Neural cell (in vitro differentiated cells): ENCODE measurements around the gene GNAT2. TPM values are rescaled to one million over a fixed set of nuclear protein-coding genes. Genes with fewer than 3 reads are reported as not detected.

Experiments
- H2AFZ ChIP-seq: fragments of 200-600, 300-800 bp; sonication (generic), shearing (Covaris generic); 2 replicates; pipeline ENCODE4 v1.6.0; 2014; ENCODE audit warnings: low read depth, mild to moderate bottlenecking, antibody characterized with exemption, low read length, moderate library complexity
- H3F3A ChIP-seq: fragments of 200-600 bp; shearing (Covaris generic); 2 replicates; pipeline ENCODE4 v1.6.1; 2016; ENCODE audit warnings: mild to moderate bottlenecking, moderate library complexity, mixed read lengths, antibody characterized with exemption, low read length; ENCODE audit not compliant: insufficient read depth, poor library complexity, severe bottlenecking
- H3K27ac ChIP-seq: fragments of 200-600, 300-800 bp; sonication (generic), shearing (Covaris generic); 2 replicates; pipeline ENCODE4 v1.5.1; 2014; ENCODE audit warnings: mild to moderate bottlenecking, low read length, moderate library complexity
- H3K27me3 ChIP-seq: fragments of 300-800, 200-600 bp; sonication (generic), shearing (Covaris generic); 2 replicates; pipeline ENCODE4 v1.6.0; 2014; ENCODE audit warnings: mild to moderate bottlenecking, low read depth, low read length, moderate library complexity; ENCODE audit not compliant: insufficient read depth
- H3K36me3 ChIP-seq: fragments of 300-800, 200-600 bp; sonication (generic), shearing (Covaris generic); 2 replicates; pipeline ENCODE4 v1.5.1; 2014; ENCODE audit warnings: mild to moderate bottlenecking, antibody characterized with exemption, low read length, moderate library complexity; ENCODE audit not compliant: insufficient read depth
- H3K4me2 ChIP-seq: fragments of 300-800, 200-600 bp; sonication (generic), shearing (Covaris generic); 2 replicates; pipeline ENCODE4 v1.6.0; 2014; ENCODE audit warnings: mild to moderate bottlenecking, low read length
- H3K4me3 ChIP-seq: fragments of 300-800, 200-600 bp; sonication (generic), shearing (Covaris generic); 2 replicates; pipeline ENCODE4 v1.5.1; 2014; ENCODE audit warnings: mild to moderate bottlenecking, low read length, moderate library complexity
- H3K79me2 ChIP-seq: fragments of 200-600 bp; shearing (Covaris generic); replicated peaks from 2 replicates; pipeline ENCODE4 v1.6.0; 2014; ENCODE audit warnings: mild to moderate bottlenecking, low read length, moderate library complexity; ENCODE audit not compliant: insufficient read depth
- H3K9ac ChIP-seq: fragments of 300-800, 200-600 bp; sonication (generic), shearing (Covaris generic); 2 replicates; pipeline ENCODE4 v1.6.1; 2016; ENCODE audit warnings: mild to moderate bottlenecking, low read length, mixed read lengths
- H3K9me2 ChIP-seq: fragments of 200-600 bp; shearing (Covaris generic); 2 replicates; pipeline ENCODE4 v1.6.1; 2016; ENCODE audit warnings: mild to moderate bottlenecking, low read length, mixed read lengths; ENCODE audit not compliant: insufficient read depth
- H3K9me3 ChIP-seq: fragments of 200-600, 300-800 bp; sonication (generic), shearing (Covaris generic); 2 replicates; pipeline ENCODE4 v1.6.1; 2016; ENCODE audit warnings: mild to moderate bottlenecking, mixed run types, low read length, moderate library complexity, mixed read lengths
- H4K20me1 ChIP-seq: fragments of 200-600 bp; shearing (Covaris generic); 2 replicates; pipeline ENCODE4 v1.6.1; 2016; ENCODE audit warnings: mild to moderate bottlenecking, mixed run types; ENCODE audit not compliant: insufficient read depth
- EP300 ChIP-seq: fragments of 450-650 bp; conservative IDR thresholded peaks from 2 replicates; pipeline ENCODE4 v1.6.1; 2014; ENCODE audit warnings: antibody characterized with exemption, mild to moderate bottlenecking, moderate library complexity; ENCODE audit not compliant: poor library complexity, severe bottlenecking
- EZH2 ChIP-seq: fragments of 200-600, 300-800 bp; shearing (Covaris generic), sonication (generic); IDR thresholded peaks from 2 replicates; pipeline ENCODE4 v1.6.1; 2014; ENCODE audit warnings: antibody characterized with exemption, low read length, borderline replicate concordance, mild to moderate bottlenecking; ENCODE audit not compliant: insufficient read depth, poor library complexity, severe bottlenecking
- MXI1 ChIP-seq: fragments of 450-650 bp; conservative IDR thresholded peaks from 2 replicates; pipeline ENCODE4 v1.6.1; 2014; ENCODE audit warnings: antibody characterized with exemption, mild to moderate bottlenecking; ENCODE audit not compliant: poor library complexity, severe bottlenecking
- POLR2AphosphoS5 ChIP-seq: IDR thresholded peaks from 2 replicates; pipeline ENCODE4 v1.6.1; 2012
- RAD21 ChIP-seq: fragments of 450-650 bp; conservative IDR thresholded peaks from 2 replicates; pipeline ENCODE4 v1.6.1; 2014; ENCODE audit warnings: antibody characterized with exemption, mild to moderate bottlenecking, moderate library complexity
- SMC3 ChIP-seq: fragments of 450-650 bp; conservative IDR thresholded peaks from 2 replicates; pipeline ENCODE4 v1.6.1; 2014; ENCODE audit warnings: antibody characterized with exemption, mild to moderate bottlenecking, moderate library complexity; ENCODE audit not compliant: poor library complexity
- TAF1 ChIP-seq: IDR thresholded peaks from 2 replicates; pipeline ENCODE4 v1.6.1; 2012; ENCODE audit warnings: low read depth
- polyA plus RNA-seq: library from polyadenylated mRNA; depleted of rRNA; stranded (reverse); fragments of >200 nt; gene quantifications from 2 replicates; pipeline ENCODE4 v1.2.3, GENCODE V29; 2014
- TF ChIP-seq, protein P1 (sequence below): IDR thresholded peaks from 2 replicates; pipeline ENCODE4 v1.6.1; 2012; ENCODE audit warnings: borderline replicate concordance
- TF ChIP-seq, protein P2 (sequence below): fragments of 450-650 bp; IDR thresholded peaks from 2 replicates; pipeline ENCODE4 v1.5.1; 2014; ENCODE audit warnings: antibody characterized with exemption, mild to moderate bottlenecking, moderate library complexity; ENCODE audit not compliant: poor library complexity, severe bottlenecking

The GNAT2 gene
- polyA plus RNA-seq, 1 donor from 2014 or later = 1.5 TPM

DNA sequence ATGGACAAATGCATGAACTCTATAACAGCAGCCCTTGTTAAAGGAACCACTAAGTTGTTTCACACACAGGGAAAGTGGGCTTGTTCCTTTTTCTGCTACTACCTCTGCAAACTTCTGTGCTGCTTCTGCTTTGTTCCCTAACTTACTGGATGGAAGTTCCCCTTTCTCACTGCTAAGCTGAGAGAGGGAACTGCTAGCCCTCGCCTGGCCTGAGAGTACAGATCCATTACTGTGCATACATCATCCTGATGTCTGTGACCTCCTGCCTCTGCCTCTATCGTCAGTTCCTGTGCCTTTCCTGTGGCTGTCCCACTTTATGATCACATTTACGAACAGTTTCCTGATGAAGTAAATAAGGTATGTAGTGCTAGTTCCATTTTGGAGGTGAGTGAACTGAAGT is 3.5 kb downstream of the GNAT2 start:
- no peak overlapping the region for H3K4me2 ChIP-seq
- H3K36me3 ChIP-seq = no peaks in the 10 kb centered on the region
- no peaks in the 10 kb centered on the region for H4K20me1 ChIP-seq
- no peak overlapping the region for H3K4me3 ChIP-seq
- TF ChIP-seq TAF1 = no peak
- TF ChIP-seq, protein P1, sequence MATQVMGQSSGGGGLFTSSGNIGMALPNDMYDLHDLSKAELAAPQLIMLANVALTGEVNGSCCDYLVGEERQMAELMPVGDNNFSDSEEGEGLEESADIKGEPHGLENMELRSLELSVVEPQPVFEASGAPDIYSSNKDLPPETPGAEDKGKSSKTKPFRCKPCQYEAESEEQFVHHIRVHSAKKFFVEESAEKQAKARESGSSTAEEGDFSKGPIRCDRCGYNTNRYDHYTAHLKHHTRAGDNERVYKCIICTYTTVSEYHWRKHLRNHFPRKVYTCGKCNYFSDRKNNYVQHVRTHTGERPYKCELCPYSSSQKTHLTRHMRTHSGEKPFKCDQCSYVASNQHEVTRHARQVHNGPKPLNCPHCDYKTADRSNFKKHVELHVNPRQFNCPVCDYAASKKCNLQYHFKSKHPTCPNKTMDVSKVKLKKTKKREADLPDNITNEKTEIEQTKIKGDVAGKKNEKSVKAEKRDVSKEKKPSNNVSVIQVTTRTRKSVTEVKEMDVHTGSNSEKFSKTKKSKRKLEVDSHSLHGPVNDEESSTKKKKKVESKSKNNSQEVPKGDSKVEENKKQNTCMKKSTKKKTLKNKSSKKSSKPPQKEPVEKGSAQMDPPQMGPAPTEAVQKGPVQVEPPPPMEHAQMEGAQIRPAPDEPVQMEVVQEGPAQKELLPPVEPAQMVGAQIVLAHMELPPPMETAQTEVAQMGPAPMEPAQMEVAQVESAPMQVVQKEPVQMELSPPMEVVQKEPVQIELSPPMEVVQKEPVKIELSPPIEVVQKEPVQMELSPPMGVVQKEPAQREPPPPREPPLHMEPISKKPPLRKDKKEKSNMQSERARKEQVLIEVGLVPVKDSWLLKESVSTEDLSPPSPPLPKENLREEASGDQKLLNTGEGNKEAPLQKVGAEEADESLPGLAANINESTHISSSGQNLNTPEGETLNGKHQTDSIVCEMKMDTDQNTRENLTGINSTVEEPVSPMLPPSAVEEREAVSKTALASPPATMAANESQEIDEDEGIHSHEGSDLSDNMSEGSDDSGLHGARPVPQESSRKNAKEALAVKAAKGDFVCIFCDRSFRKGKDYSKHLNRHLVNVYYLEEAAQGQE = no peak
- no peak for TF ChIP-seq EP300
- TF ChIP-seq, protein P2, sequence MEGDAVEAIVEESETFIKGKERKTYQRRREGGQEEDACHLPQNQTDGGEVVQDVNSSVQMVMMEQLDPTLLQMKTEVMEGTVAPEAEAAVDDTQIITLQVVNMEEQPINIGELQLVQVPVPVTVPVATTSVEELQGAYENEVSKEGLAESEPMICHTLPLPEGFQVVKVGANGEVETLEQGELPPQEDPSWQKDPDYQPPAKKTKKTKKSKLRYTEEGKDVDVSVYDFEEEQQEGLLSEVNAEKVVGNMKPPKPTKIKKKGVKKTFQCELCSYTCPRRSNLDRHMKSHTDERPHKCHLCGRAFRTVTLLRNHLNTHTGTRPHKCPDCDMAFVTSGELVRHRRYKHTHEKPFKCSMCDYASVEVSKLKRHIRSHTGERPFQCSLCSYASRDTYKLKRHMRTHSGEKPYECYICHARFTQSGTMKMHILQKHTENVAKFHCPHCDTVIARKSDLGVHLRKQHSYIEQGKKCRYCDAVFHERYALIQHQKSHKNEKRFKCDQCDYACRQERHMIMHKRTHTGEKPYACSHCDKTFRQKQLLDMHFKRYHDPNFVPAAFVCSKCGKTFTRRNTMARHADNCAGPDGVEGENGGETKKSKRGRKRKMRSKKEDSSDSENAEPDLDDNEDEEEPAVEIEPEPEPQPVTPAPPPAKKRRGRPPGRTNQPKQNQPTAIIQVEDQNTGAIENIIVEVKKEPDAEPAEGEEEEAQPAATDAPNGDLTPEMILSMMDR = no peak
- TF ChIP-seq SMC3 = no peak
- no peak for TF ChIP-seq RAD21
- no peak for TF ChIP-seq POLR2AphosphoS5
- TF ChIP-seq MXI1 = no peak
- TF ChIP-seq EZH2 = no peak
- H3K9ac ChIP-seq = no peak overlapping the region
- H3K27me3 ChIP-seq = no peaks in the 10 kb centered on the region
- H3K9me2 ChIP-seq = no peaks in the 10 kb centered on the region
- no peaks in the 10 kb centered on the region for H3K9me3 ChIP-seq
- H3K79me2 ChIP-seq = peaks cover 6% of the 10 kb centered on the region
- no peaks in the 10 kb centered on the region for H3F3A ChIP-seq
- H2AFZ ChIP-seq = no peak overlapping the region
- no peak overlapping the region for H3K27ac ChIP-seq

DNA sequence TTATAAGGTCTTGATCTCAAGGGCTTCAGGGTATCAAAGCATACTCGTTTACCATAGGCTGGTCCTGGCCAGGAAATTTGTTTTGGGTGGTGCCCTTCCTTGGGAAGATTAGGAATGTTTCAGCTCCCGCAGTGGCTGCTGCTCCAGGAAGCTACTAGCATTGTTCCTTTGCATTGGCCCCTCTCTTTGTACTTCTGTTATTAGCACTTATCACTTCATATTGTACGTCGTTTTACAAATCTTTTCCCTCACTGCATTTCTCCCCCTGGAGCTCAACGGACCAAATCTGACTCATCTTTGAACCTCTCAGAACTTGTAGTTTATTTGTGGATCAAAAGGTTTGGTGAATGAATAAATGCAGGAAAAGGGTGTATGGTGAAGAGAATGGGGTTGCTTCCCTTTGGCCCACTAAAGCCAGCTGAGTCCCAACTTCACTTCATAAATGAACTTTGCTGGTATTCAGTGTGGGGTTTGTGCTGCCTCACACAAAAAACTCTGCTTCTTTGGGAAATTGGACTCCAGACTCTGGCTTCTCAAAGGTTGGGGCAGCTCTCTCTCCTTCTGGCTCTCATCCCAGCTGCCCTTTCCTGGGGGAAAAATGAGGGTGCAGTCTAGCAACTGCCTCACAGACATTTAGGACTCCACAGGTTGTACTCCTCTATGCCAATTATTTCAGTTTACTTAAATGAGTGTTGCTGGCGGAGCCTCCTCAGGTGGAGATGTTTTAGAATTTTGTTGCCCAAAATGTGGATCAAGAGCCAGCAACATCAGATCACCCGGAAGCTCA is 5.9 kb downstream of the GNAT2 start:
- TF ChIP-seq RAD21 = no peak
- no peak for TF ChIP-seq MXI1
- no peak for TF ChIP-seq TAF1
- no peak for TF ChIP-seq EP300
- TF ChIP-seq, protein P2 = no peak
- no peak for TF ChIP-seq SMC3
- TF ChIP-seq, protein P1 = no peak
- no peak for TF ChIP-seq EZH2
- TF ChIP-seq POLR2AphosphoS5 = no peak
- H3K4me2 ChIP-seq = no peak overlapping the region

More for the DNA sequence above, 5.9 kb downstream of the GNAT2 start:
- Histone ChIP-seq H3K27ac (no peak overlapping the region), H3K4me3 (no peak overlapping the region), H3K9ac (no peak overlapping the region), H3K79me2 (no peaks in the 10 kb centered on the region), H4K20me1 (no peaks in the 10 kb centered on the region), H3K9me3 (no peaks in the 10 kb centered on the region), H3K27me3 (no peaks in the 10 kb centered on the region), H3K36me3 (no peaks in the 10 kb centered on the region), H2AFZ (no peak overlapping the region), H3F3A (no peaks in the 10 kb centered on the region), H3K9me2 (no peaks in the 10 kb centered on the region)
